ENCODE data around the gene MEGF6. TPM values are rescaled to one million over a fixed set of nuclear protein-coding genes. Genes with fewer than 3 reads are reported as not detected.

MEGF6 gene
- total RNA-seq, 1 experiment from 2014 or later, result 21.3 TPM

DNA sequence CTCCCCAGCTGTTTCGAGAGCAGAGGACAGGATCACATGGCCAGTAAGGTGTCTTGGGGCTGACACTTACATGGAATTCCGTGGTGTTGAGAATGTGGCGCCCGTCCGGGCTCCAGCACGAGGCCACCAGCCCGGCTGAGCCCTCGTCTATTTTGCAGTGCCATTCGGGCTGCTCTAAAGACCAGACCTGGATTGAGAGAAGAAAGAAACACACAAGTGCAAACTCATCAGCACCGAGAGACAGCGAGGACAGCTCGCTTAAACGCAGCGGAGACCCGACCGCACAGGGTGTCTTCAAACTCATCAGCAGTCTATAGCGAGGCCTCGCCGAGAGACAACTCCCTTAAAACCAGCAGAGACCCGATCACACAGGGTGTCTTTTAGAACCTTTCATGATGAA is 35.3 kb upstream of the MEGF6 start:
- H3K23ac ChIP-seq (ENCODE audit: insufficient read length, low read depth, low read length), result no peak overlapping the region
- H3K27me3 Mint-ChIP-seq (ENCODE audit: low read depth), result peaks cover 17% of the 10 kb centered on the region
- no peak overlapping the region for H3K27ac ChIP-seq (ENCODE audit: insufficient read length, low read depth, low read length)
- H2AFZ ChIP-seq (ENCODE audit: low read length), result no peak overlapping the region
- H3K4ac ChIP-seq (ENCODE audit: low read depth, low read length), result no peak overlapping the region
- no peak overlapping the region for H4K5ac ChIP-seq (ENCODE audit: insufficient read length, low read depth, low read length)
- H3K27ac Mint-ChIP-seq, result no peak overlapping the region
- no peak overlapping the region for H4K91ac ChIP-seq (ENCODE audit: insufficient read length, low read depth, low read length)
- H3K79me1 ChIP-seq (ENCODE audit: insufficient read depth, low read depth, low read length, poor library complexity, severe bottlenecking), result no peaks in the 10 kb centered on the region
- H4K20me1 ChIP-seq (ENCODE audit: control insufficient read depth, insufficient read depth, insufficient read length), result no peaks in the 10 kb centered on the region
- H3K9me3 ChIP-seq (ENCODE audit: control insufficient read depth, low read depth, low read length), result no peaks in the 10 kb centered on the region
- H3K79me2 ChIP-seq (ENCODE audit: insufficient read depth, low read length), result peaks cover 3% of the 10 kb centered on the region; the same call in 1 of the 2 replicates
- no peaks in the 10 kb centered on the region for H3K4me1 ChIP-seq (ENCODE audit: insufficient read depth, low read length)
- peaks cover 0 to 37% (median 16%) of the 10 kb centered on the region in 3 experiments for H3K36me3 Mint-ChIP-seq (ENCODE audit: insufficient read depth in 1 of 3, low read depth in 3 of 3)
- no peak overlapping the region for H2AK5ac ChIP-seq (ENCODE audit: insufficient read length, low read length)
- no peak overlapping the region for H2BK120ac ChIP-seq (ENCODE audit: low read depth, low read length, poor library complexity, severe bottlenecking)
- H3K27me3 ChIP-seq (ENCODE audit: insufficient read depth, low read length), result peaks cover 12% of the 10 kb centered on the region; the same call in 1 of the 2 replicates
- WGBS (ENCODE audit: extremely low coverage, insufficient read length, low lambda C conversion rate), result no CpG with 5 or more reads among the region's 20 CpGs
- H3K23me2 ChIP-seq (ENCODE audit: insufficient read length, low read depth, low read length, poor library complexity, severe bottlenecking), result peaks cover 20% of the 10 kb centered on the region
- no peak overlapping the region for H3K56ac ChIP-seq (ENCODE audit: insufficient read length, low read depth, low read length)
- no peaks in the 10 kb centered on the region for H3K9me3 Mint-ChIP-seq
- H3K18ac ChIP-seq (ENCODE audit: insufficient read length, low read depth, low read length), result no peak overlapping the region
- H3T11ph ChIP-seq (ENCODE audit: low read length), result no peak overlapping the region
- H3K4me1 Mint-ChIP-seq, result peaks cover 10 to 12% of the 10 kb centered on the region in 2 experiments; a peak in 3 of 4 replicates
- H3K4me2 ChIP-seq (ENCODE audit: insufficient read depth, insufficient read length, low read length), result no peak overlapping the region
- TF ChIP-seq, protein P1, sequence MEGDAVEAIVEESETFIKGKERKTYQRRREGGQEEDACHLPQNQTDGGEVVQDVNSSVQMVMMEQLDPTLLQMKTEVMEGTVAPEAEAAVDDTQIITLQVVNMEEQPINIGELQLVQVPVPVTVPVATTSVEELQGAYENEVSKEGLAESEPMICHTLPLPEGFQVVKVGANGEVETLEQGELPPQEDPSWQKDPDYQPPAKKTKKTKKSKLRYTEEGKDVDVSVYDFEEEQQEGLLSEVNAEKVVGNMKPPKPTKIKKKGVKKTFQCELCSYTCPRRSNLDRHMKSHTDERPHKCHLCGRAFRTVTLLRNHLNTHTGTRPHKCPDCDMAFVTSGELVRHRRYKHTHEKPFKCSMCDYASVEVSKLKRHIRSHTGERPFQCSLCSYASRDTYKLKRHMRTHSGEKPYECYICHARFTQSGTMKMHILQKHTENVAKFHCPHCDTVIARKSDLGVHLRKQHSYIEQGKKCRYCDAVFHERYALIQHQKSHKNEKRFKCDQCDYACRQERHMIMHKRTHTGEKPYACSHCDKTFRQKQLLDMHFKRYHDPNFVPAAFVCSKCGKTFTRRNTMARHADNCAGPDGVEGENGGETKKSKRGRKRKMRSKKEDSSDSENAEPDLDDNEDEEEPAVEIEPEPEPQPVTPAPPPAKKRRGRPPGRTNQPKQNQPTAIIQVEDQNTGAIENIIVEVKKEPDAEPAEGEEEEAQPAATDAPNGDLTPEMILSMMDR (conservative IDR thresholded peaks at IDR 0.05), result no peak
- no peak overlapping the region for H2BK12ac ChIP-seq (ENCODE audit: insufficient read length, low read depth, low read length)
- no peak overlapping the region for H2BK20ac ChIP-seq (ENCODE audit: low read depth, low read length, poor library complexity, severe bottlenecking)
- H3K14ac ChIP-seq (ENCODE audit: insufficient read depth, low read length), result no peak overlapping the region
- no peak overlapping the region for H2BK5ac ChIP-seq (ENCODE audit: insufficient read length, low read length)
- no peak overlapping the region for H3K9ac ChIP-seq (ENCODE audit: extremely low read depth, insufficient read length, low read length)
- H4K8ac ChIP-seq (replicated peaks; ENCODE audit: insufficient read length, low read depth, low read length), result no peak overlapping the region
- no peak overlapping the region for H3K4me3 Mint-ChIP-seq
- DNase-seq, result no peak
- no peak overlapping the region for H2BK15ac ChIP-seq (ENCODE audit: low read depth, low read length)
